Endothelial cell of umbilical vein (primary cell): ENCODE results near the gene AAGAB. TPM values are rescaled to one million over a fixed set of nuclear protein-coding genes. Genes with fewer than 3 reads are reported as not detected.

Experiments
- BruUV-seq: library from RNA; stranded (reverse); fragments of 400-500 nt; replicated peaks from 2 replicates; lab custom pipeline; 2021; lab: Mats Ljungman, UMichigan
- CTCF ChIA-PET: fragments of 300-600, 350-600 bp; sonication (Branson Sonifier 250); formaldehyde crosslinking; loops from one replicate; lab custom pipeline; 2021; ENCODE audit warnings: antibody characterized with exemption, inconsistent platforms; lab: Charles Lee
- POLR2A ChIA-PET: fragments of 300-600, 350-600 bp; sonication (Branson Sonifier 250); formaldehyde crosslinking; loops from one replicate; lab custom pipeline; 2021; ENCODE audit warnings: antibody characterized with exemption, inconsistent platforms; lab: Charles Lee
- DNase-seq: peaks from one replicate; pipeline ENCODE4 v3.0.0-alpha.2; 2011; ENCODE audit warnings: low read depth, low spot score
- FAIRE-seq: peaks from 2 replicates; lab custom pipeline; 2011; peaks lifted over from hg19 to GRCh38; lab: Jason Lieb, UNC
- H2AFZ ChIP-seq: 2 replicates; pipeline ENCODE4 v1.6.0; 2012; ENCODE audit warnings: low read depth, low read length, control low read depth, inconsistent platforms
- H3K27ac ChIP-seq: 2 replicates; pipeline ENCODE4 v1.5.1; 2011; ENCODE audit warnings: low read depth, mild to moderate bottlenecking, control low read depth, low read length, moderate library complexity; ENCODE audit not compliant: insufficient read depth
- H3K27me3 ChIP-seq, 2 experiments: 2 replicates each; pipeline versions ENCODE4 v1.6.0 to v1.6.1; 2011; ENCODE audit warnings: low read length in 2 of 2, mixed read lengths in 1 of 2; ENCODE audit not compliant: control insufficient read depth in 2 of 2, insufficient read depth in 2 of 2
- H3K36me3 ChIP-seq, 2 experiments: 2 replicates in 1 of 2; 3 replicates in 1 of 2; pipeline ENCODE4 v1.5.1; 2011; ENCODE audit warnings: low read length in 2 of 2, mild to moderate bottlenecking in 1 of 2, moderate library complexity in 1 of 2; ENCODE audit not compliant: control insufficient read depth in 2 of 2, insufficient read depth in 2 of 2; ENCODE audit errors: extremely low read depth in 1 of 2
- H3K4me1 ChIP-seq: 3 replicates; pipeline ENCODE4 v1.5.1; 2011; ENCODE audit warnings: mild to moderate bottlenecking, low read length; ENCODE audit not compliant: control insufficient read depth, insufficient read depth; ENCODE audit errors: extremely low read depth
- H3K4me2 ChIP-seq: 2 replicates; pipeline ENCODE4 v1.6.1; 2011; ENCODE audit warnings: low read length, control low read depth, mixed read lengths; ENCODE audit not compliant: insufficient read depth
- H3K4me3 ChIP-seq, 3 experiments: fragments of 200-600 bp in 1 of 3; sonication (generic), shearing (Covaris generic) in 1 of 3; replicated peaks in 1 of 3; 2 replicates each; pipeline ENCODE4 v1.5.1; 2011 to 2016; ENCODE audit warnings: control low read depth in 3 of 3, low read length in 3 of 3, mild to moderate bottlenecking in 2 of 3, inconsistent platforms in 1 of 3, low read depth in 1 of 3, moderate library complexity in 1 of 3; ENCODE audit not compliant: insufficient read depth in 1 of 3
- H3K79me2 ChIP-seq: 2 replicates; pipeline ENCODE4 v1.6.0; 2012; ENCODE audit warnings: low read length, inconsistent platforms; ENCODE audit not compliant: control insufficient read depth, insufficient read depth
- H3K9ac ChIP-seq: replicated peaks from 2 replicates; pipeline ENCODE3; 2011; ENCODE audit warnings: low read length, control low read depth; ENCODE audit not compliant: insufficient read depth; ENCODE audit errors: extremely low read depth
- H3K9me1 ChIP-seq: replicated peaks from 3 replicates; pipeline ENCODE4 v1.6.0; 2011; ENCODE audit warnings: mild to moderate bottlenecking, low read length; ENCODE audit not compliant: control insufficient read depth, insufficient read depth; ENCODE audit errors: extremely low read depth
- H3K9me3 ChIP-seq: replicated peaks from 2 replicates; pipeline ENCODE4 v1.5.1; 2012; ENCODE audit warnings: low read length, inconsistent platforms; ENCODE audit not compliant: control insufficient read depth, insufficient read depth
- H4K20me1 ChIP-seq: replicated peaks from 2 replicates; pipeline ENCODE3; 2011; ENCODE audit warnings: mild to moderate bottlenecking, low read length; ENCODE audit not compliant: control insufficient read depth, insufficient read depth; ENCODE audit errors: extremely low read depth
- EZH2 ChIP-seq: IDR thresholded peaks from 2 replicates; pipeline ENCODE4 v1.6.1; 2012; ENCODE audit warnings: borderline replicate concordance, low read depth, mild to moderate bottlenecking, moderate library complexity, low read length, inconsistent platforms; ENCODE audit not compliant: severe bottlenecking
- FOS ChIP-seq: IDR thresholded peaks from 2 replicates; pipeline ENCODE4 v1.6.1; 2011; ENCODE audit warnings: mild to moderate bottlenecking, low read length, moderate library complexity, borderline replicate concordance; ENCODE audit not compliant: insufficient read depth
- GATA2 ChIP-seq: IDR thresholded peaks from 2 replicates; pipeline ENCODE4 v1.7.0; 2011; ENCODE audit warnings: low read depth, mild to moderate bottlenecking, moderate library complexity, mixed read lengths, low read length; ENCODE audit not compliant: insufficient read length, insufficient read depth
- JUN ChIP-seq: IDR thresholded peaks from 2 replicates; pipeline ENCODE4 v1.6.1; 2011; ENCODE audit warnings: borderline replicate concordance, low read depth; ENCODE audit not compliant: insufficient read length, insufficient read depth
- MAX ChIP-seq: IDR thresholded peaks from 2 replicates; pipeline ENCODE4 v1.6.1; 2011; ENCODE audit not compliant: insufficient read depth, insufficient read length
- MYC ChIP-seq: IDR thresholded peaks from one replicate; pipeline ENCODE4 v1.6.1; 2011; ENCODE audit warnings: mild to moderate bottlenecking, low read depth, low read length
- POLR2A ChIP-seq: IDR thresholded peaks from 2 replicates; pipeline ENCODE4 v1.6.1; 2012; ENCODE audit warnings: low read depth, mild to moderate bottlenecking, control low read depth, low read length
- POLR2AphosphoS5 ChIP-seq: IDR thresholded peaks from 2 replicates; pipeline ENCODE4 v1.6.1; 2012; ENCODE audit warnings: low read depth, mild to moderate bottlenecking, control low read depth, low read length, moderate library complexity; ENCODE audit not compliant: insufficient read depth
- dilution Hi-C: fragments of 300-500 bp; cut with MboI; formaldehyde crosslinking; loops from one replicate; pipeline ENCODE4 v1.15.0; 2019; ENCODE audit warnings: low sequenced_read_pairs; ENCODE audit not compliant: extremely low pct_ligation_motif_present
- intact Hi-C: fragments of 100-400 bp; cut with micrococcal nuclease; formaldehyde crosslinking; loops from one replicate; pipeline ENCODE4 v1.10.0; 2022
- polyA plus RNA-seq, 4 experiments: library from polyadenylated mRNA; depleted of rRNA in 3 of 4; stranded (reverse) in 3 of 4; unstranded in 1 of 4; fragments of >200 nt; gene quantifications; 2 replicates each; pipeline versions ENCODE4 v1.2.1 to v1.2.3, GENCODE V29; 2011 to 2012; ENCODE audit warnings: missing spikeins in 1 of 4
- total RNA-seq: library from RNA; stranded (reverse); gene quantifications from 2 replicates; pipeline ENCODE4 v1.2.3, GENCODE V29; 2021

AAGAB gene
- total and polyA plus RNA-seq, 2 donors (not counting 3 experiments of a cell fraction or from before 2014, with no cell fraction given): 21.2 to 42.6 TPM

- ChIA-PET POLR2A (interaction anchor here (0.9 to 2.3 kb wide), 2 partner anchors 12 to 18 kb away, joined by 3 to 6 read pairs; no protein-coding TSS in a partner anchor), CTCF (interaction anchor here (1.7 kb wide), 1 partner anchor 220 kb away, joined by 4 read pairs; no protein-coding TSS in a partner anchor)
- DNase-seq (no peak), FAIRE-seq (no peak)
- TF ChIP-seq JUN (no peak), POLR2AphosphoS5 (no peak), POLR2A (no peak), GATA2 (no peak), EZH2 (no peak), FOS (no peak), MYC (no peak), MAX (no peak)
- no peaks in the 10 kb centered on the region for H3K9me1 ChIP-seq
- H3K27ac ChIP-seq: peak overlapping the region; percentile 83
- no peak overlapping the region for H3K4me3 ChIP-seq
- no peaks in the 10 kb centered on the region for H4K20me1 ChIP-seq
- no peaks in the 10 kb centered on the region for H3K27me3 ChIP-seq
- H3K9ac ChIP-seq: peak overlapping the region; percentile 45
- intact Hi-C loops: no loop called here
- peaks cover 46% of the 10 kb centered on the region for H3K4me1 ChIP-seq
- no peak overlapping the region for H2AFZ ChIP-seq
- peaks cover 74% of the 10 kb centered on the region for H3K79me2 ChIP-seq
- BruUV-seq: no TSS peak
- peaks cover 13 to 22% of the 10 kb centered on the region in 2 experiments for H3K36me3 ChIP-seq
- no peaks in the 10 kb centered on the region for H3K9me3 ChIP-seq
- no peak overlapping the region for H3K4me2 ChIP-seq
- dilution Hi-C loops: no loop called here
These were observed 88.0 kb downstream of the AAGAB start for GRCh38 chr15:67166280-67167009.
